Retinal pigment epithelial cell (primary cell): Measurements from ENCODE around the gene PARD3.

Experiments used
- DNase-seq: peaks from one replicate; pipeline ENCODE4 v3.0.0-alpha.2; 2010; ENCODE audit warnings: low read depth
- H3K4me3 ChIP-seq: 2 replicates; pipeline ENCODE4 v1.5.1; 2011; ENCODE audit warnings: mild to moderate bottlenecking, low read length, control low read depth, moderate library complexity
- TF ChIP-seq, protein P1 (sequence below): conservative IDR thresholded peaks from 2 replicates; pipeline ENCODE4 v1.5.1; 2011; ENCODE audit warnings: low read depth, low read length, control low read depth, inconsistent platforms

PARD3 gene

DNA sequence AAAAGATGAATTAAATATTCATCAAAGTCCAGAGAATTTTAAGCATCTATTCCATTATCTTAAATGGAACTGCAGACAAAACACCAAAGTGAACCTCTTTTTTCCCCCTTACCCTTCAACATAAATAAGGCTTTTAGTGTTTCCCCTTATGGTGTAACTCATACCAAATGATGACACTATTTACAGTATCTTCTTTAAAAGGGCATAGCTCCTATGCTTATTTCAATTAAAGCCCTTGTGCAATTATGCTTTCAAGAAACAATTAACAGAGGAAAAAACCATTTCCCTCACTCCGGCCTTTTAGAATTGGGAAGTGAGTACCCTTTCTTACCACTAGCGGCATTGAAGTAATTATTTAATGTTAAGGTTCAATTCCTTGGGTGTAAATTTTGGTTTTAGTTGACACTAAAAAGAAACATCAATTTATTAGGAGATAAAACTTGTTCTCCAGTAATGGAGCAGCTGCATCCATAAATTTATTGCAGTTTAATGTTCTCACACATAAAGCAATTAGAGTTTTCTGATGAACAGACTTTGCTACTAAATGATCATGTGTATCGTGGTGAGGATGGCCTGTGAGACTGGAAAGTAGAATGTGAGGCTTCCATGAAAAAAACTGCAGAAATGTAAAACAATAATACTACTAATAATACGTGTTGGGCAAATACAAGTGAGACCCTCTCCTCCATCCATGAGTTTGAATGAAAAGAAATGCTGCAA, 661.3 kb downstream of the PARD3 start:
- no peak for DNase-seq
- TF ChIP-seq, protein P1, sequence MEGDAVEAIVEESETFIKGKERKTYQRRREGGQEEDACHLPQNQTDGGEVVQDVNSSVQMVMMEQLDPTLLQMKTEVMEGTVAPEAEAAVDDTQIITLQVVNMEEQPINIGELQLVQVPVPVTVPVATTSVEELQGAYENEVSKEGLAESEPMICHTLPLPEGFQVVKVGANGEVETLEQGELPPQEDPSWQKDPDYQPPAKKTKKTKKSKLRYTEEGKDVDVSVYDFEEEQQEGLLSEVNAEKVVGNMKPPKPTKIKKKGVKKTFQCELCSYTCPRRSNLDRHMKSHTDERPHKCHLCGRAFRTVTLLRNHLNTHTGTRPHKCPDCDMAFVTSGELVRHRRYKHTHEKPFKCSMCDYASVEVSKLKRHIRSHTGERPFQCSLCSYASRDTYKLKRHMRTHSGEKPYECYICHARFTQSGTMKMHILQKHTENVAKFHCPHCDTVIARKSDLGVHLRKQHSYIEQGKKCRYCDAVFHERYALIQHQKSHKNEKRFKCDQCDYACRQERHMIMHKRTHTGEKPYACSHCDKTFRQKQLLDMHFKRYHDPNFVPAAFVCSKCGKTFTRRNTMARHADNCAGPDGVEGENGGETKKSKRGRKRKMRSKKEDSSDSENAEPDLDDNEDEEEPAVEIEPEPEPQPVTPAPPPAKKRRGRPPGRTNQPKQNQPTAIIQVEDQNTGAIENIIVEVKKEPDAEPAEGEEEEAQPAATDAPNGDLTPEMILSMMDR: no peak
- no peak overlapping the region for H3K4me3 ChIP-seq

GRCh38 chr10:34152434-34152833, 662.7 kb downstream of the PARD3 start:
- TF ChIP-seq, protein P1: no peak
- no peak for DNase-seq
- no peak overlapping the region for H3K4me3 ChIP-seq

DNA sequence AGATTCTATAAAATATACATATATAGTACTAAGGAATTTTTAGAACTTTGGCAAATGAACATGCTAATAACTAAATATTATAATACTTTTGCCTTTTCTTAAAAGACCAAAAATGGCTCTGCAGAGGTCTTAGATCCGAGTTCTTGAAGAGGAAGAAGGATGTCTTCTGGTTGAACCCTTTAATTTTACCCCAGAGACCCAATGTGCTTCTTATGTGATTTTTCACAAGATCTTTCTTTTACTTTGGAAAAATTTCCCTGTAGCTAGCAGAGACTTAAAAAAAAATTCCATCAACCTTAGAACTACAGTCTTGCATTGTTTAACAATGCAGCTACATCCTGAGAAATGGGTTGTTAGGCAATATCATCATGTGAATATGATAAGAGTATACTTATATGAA, 663.2 kb downstream of the PARD3 start:
- TF ChIP-seq, protein P1: no peak
- no peak for DNase-seq
- H3K4me3 ChIP-seq: no peak overlapping the region

DNA sequence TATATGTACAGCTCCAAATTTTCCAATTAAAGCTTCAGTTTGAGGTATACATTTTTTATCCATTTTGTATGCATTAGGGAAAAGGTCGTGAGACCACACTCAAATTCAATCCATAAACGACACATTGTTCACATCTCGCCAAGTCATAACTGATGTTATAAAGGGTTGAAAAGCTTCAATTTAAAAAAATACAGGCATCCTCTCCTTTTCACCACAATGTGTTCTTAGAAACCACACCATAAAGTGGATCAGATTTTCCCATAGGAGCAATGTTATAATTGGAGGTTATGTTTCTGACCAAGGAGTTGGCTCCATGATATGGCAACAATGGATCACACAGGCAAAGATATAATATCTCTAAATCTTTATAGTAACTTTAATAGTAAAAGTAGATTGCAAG, 663.6 kb downstream of the PARD3 start:
- H3K4me3 ChIP-seq: no peak overlapping the region
- TF ChIP-seq, protein P1: no peak
- DNase-seq: no peak

- no peak overlapping the region for H3K4me3 ChIP-seq
- TF ChIP-seq, protein P1: no peak
- DNase-seq: no peak
These were observed 665.0 kb downstream of the PARD3 start for GRCh38 chr10:34150103-34150502.

GRCh38 chr10:34148305-34148657, 666.8 kb downstream of the PARD3 start:
- no peak for DNase-seq
- TF ChIP-seq, protein P1: no peak
- no peak overlapping the region for H3K4me3 ChIP-seq

DNA sequence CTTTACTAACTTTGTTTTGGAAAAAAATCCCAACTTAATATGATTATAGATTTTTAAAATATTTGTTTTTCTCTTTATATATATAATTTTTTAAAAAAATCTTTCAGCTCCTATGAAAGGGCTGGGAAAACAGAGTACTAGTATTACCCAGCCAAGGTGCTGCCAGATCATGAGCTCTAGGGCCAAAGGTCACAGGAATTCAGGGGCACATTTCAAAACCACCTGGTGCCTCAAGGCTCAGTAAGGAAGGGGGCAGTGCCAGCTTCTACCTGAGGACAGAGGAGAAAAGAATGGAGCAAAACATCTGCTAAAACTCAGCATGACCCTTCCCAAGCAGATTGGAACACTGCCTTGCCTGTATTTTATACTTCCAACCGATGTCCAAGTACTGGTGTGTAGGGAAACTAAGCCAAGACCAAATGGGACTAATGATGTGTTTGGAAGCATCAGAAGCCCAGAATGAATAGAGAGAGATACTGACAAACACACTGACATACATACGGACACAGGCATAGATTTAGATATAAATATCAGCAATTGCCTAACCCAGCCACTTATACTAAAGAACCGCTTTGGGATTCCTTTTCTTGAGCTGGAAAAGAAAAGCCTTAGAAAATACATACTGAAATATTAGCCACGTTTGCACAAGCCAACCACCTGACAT, 667.3 kb downstream of the PARD3 start:
- TF ChIP-seq, protein P1: no peak
- no peak for DNase-seq
- H3K4me3 ChIP-seq: no peak overlapping the region
